GM18951 (cell line): ENCODE results near the gene HLA-DQB1.
A peak's percentile ranks its signal among the peaks of the same experiment; 100 is the strongest.
"Not testable (repeated sequence)": the region's sequence is repeated elsewhere in the genome, so short reads cannot be mapped to it uniquely, and the experiment has no call there.

Experiments
- POLR2A ChIP-seq: IDR thresholded peaks from 4 replicates; pipeline ENCODE4 v1.6.1; 2011; ENCODE audit warnings: mild to moderate bottlenecking; ENCODE audit not compliant: insufficient read length, insufficient read depth; ENCODE audit errors: extremely low read depth
- in situ Hi-C: fragments of 300-500 bp; cut with MboI; formaldehyde crosslinking; loops from one replicate; pipeline ENCODE4 v1.12.0; 2022; ENCODE audit warnings: low sequenced_read_pairs, mixed read lengths, inconsistent platforms; ENCODE audit not compliant: unreplicated experiment

The HLA-DQB1 gene

GRCh38 chr6:32669893-32670292, 3.4 kb upstream of the HLA-DQB1 start:
- in situ Hi-C loops, result no loop called here
- TF ChIP-seq POLR2A, result no peak

- no peak for TF ChIP-seq POLR2A
- in situ Hi-C loops, result no loop called here
Observed at GRCh38 chr6:32669240-32669639, 2.8 kb upstream of the HLA-DQB1 start.

GRCh38 chr6:32668226-32668747, 1.8 kb upstream of the HLA-DQB1 start:
- no peak for TF ChIP-seq POLR2A
- in situ Hi-C loops, result no loop called here

- no peak for TF ChIP-seq POLR2A
- in situ Hi-C loops, result no loop called here
Observed at GRCh38 chr6:32665661-32666060, 796 bp downstream of the HLA-DQB1 start.

- in situ Hi-C loops, result loop anchor here (5.0 kb wide), 1 partner anchor 97 kb away; the partner anchor contains the start of gene HLA-DQB2
- TF ChIP-seq POLR2A, result no peak
Observed at GRCh38 chr6:32664827-32665362, 1.6 kb downstream of the HLA-DQB1 start.

- no peak for TF ChIP-seq POLR2A
- in situ Hi-C loops, result loop anchor here (5.0 kb wide), 1 partner anchor 98 kb away; the partner anchor contains the start of gene HLA-DQB2
Observed at GRCh38 chr6:32664354-32664753, 2.1 kb downstream of the HLA-DQB1 start.

- in situ Hi-C loops, result loop anchor here (5.0 kb wide), 1 partner anchor 99 kb away; the partner anchor contains the start of gene HLA-DQB2
- TF ChIP-seq POLR2A, result no peak
Observed at GRCh38 chr6:32662836-32663235, 3.6 kb downstream of the HLA-DQB1 start.

GRCh38 chr6:32662099-32662498, 4.4 kb downstream of the HLA-DQB1 start:
- in situ Hi-C loops, result loop anchor here (5.0 kb wide), 1 partner anchor 100 kb away; the partner anchor contains the start of gene HLA-DQB2
- no peak for TF ChIP-seq POLR2A

- in situ Hi-C loops, result loop anchor here (5.0 kb wide), 1 partner anchor 102 kb away; the partner anchor contains the start of gene HLA-DQB2
- no peak for TF ChIP-seq POLR2A
Observed at GRCh38 chr6:32659856-32660595, 6.4 kb downstream of the HLA-DQB1 start.

GRCh38 chr6:32658268-32658897, 8.1 kb downstream of the HLA-DQB1 start:
- peak; percentile 14 for TF ChIP-seq POLR2A
- in situ Hi-C loops, result no loop called here

- in situ Hi-C loops, result not testable (repeated sequence)
Observed at GRCh38 chr6:32657819-32658218, 8.6 kb downstream of the HLA-DQB1 start.

- in situ Hi-C loops, result not testable (repeated sequence)
Observed at GRCh38 chr6:32657329-32657728, 9.1 kb downstream of the HLA-DQB1 start.

GRCh38 chr6:32655203-32655710, 11.2 kb downstream of the HLA-DQB1 start:
- TF ChIP-seq POLR2A, result no peak
- in situ Hi-C loops, result no loop called here
